Measurements from ENCODE around the gene SIGLEC5.

SIGLEC5 gene

GRCh38 chr19:51627491-51628138 is 2.6 kb downstream of the SIGLEC5 start:
- DNase-seq: no peak

- no peak for DNase-seq
These were observed 3.5 kb downstream of the SIGLEC5 start for GRCh38 chr19:51626675-51627074.

GRCh38 chr19:51621178-51621577 is 9.0 kb downstream of the SIGLEC5 start:
- no peak for DNase-seq

GRCh38 chr19:51615991-51616390 is 14.2 kb downstream of the SIGLEC5 start:
- DNase-seq: no peak

GRCh38 chr19:51614789-51615188 is 15.4 kb downstream of the SIGLEC5 start:
- DNase-seq: no peak

GRCh38 chr19:51610576-51610975 is 19.6 kb downstream of the SIGLEC5 start:
- no peak for DNase-seq

- DNase-seq: peak; percentile 58
These were observed 22.2 kb downstream of the SIGLEC5 start for GRCh38 chr19:51607920-51608562.

GRCh38 chr19:51607077-51607476 is 23.1 kb downstream of the SIGLEC5 start:
- DNase-seq: peak; percentile 58

GRCh38 chr19:51602189-51602854 is 27.9 kb downstream of the SIGLEC5 start:
- no peak for DNase-seq

GRCh38 chr19:51600940-51601580 is 29.1 kb downstream of the SIGLEC5 start:
- no peak for DNase-seq

GRCh38 chr19:51599084-51599483 is 31.1 kb downstream of the SIGLEC5 start:
- DNase-seq: no peak

GRCh38 chr19:51598159-51598915 is 31.9 kb downstream of the SIGLEC5 start:
- DNase-seq: no peak

- no peak for DNase-seq
These were observed 34.7 kb downstream of the SIGLEC5 start for GRCh38 chr19:51595190-51596175.

- DNase-seq: no peak
These were observed 35.5 kb downstream of the SIGLEC5 start for GRCh38 chr19:51594774-51595109.

- DNase-seq: peak; percentile 98
These were observed 36.0 kb downstream of the SIGLEC5 start for GRCh38 chr19:51593969-51594773.

GRCh38 chr19:51593138-51593890 is 36.9 kb downstream of the SIGLEC5 start:
- no peak for DNase-seq

GRCh38 chr19:51592521-51592920 is 37.7 kb downstream of the SIGLEC5 start:
- DNase-seq: no peak

- no peak for DNase-seq
These were observed 39.8 kb downstream of the SIGLEC5 start for GRCh38 chr19:51590441-51590840.

- no peak for DNase-seq
These were observed 40.7 kb downstream of the SIGLEC5 start for GRCh38 chr19:51589511-51589910.
